Measurements from ENCODE around the gene MFF. TPM values are rescaled to one million over a fixed set of nuclear protein-coding genes. Genes with fewer than 3 reads are reported as not detected.
A peak's percentile ranks its signal among the peaks of the same experiment; 100 is the strongest.
"Not testable (repeated sequence)": the region's sequence is repeated elsewhere in the genome, so short reads cannot be mapped to it uniquely, and the experiment has no call there.

MFF gene
- total RNA-seq, 5 donors from 2014 or later (not counting 1 experiment from before 2014, with no cell fraction given) = 50.7 to 57.6 (median 54.0) TPM

DNA sequence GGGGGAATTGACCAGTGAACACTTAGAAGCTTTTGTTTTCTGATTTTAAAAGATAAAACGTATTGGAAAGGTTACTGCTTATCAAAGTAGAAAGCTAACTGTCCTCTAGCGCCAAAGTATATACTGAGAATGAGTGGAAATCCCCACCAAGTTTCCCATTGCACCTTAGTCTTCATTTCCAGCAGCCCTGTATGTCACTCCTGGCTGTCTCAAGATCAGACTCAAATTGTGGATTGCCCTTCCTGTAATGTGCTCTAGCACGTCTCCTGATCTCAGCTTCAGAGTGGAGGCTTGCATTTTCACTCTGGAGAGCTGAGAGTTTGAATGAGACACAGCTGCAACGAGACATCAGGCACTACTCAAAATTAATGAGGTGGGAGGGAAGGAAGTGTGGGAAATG is 26.6 kb downstream of the MFF start:
- Mint-ChIP-seq H3K27me3 (no peaks in the 10 kb centered on the region), H3K36me3 (peaks cover 40% of the 10 kb centered on the region), H3K9me3 (no peaks in the 10 kb centered on the region), H3K4me3 (no peak overlapping the region), H3K27ac (peak overlapping the region in 1 of 2 donors; percentile 59), H3K4me1 (no peaks in the 10 kb centered on the region)
- ATAC-seq (replicated peaks in 1 of 4) (no peak), DNase-seq (no peak)
- Histone ChIP-seq H3K27me3 (replicated peaks in 1 of 2; ENCODE audit: control insufficient read depth in 2 of 2, extremely low read depth in 1 of 2, insufficient read depth in 2 of 2, low read length in 1 of 2) (no peaks in the 10 kb centered on the region), H3K4me3 (ENCODE audit: control insufficient read depth in 1 of 2, extremely low read depth in 1 of 2, low read length in 1 of 2) (no peak overlapping the region), H3K27ac (ENCODE audit: low read length) (no peak overlapping the region), H3K36me3 (ENCODE audit: control insufficient read depth in 2 of 2, extremely low read depth in 1 of 2, insufficient read depth in 1 of 2, low read length in 1 of 2) (peaks cover 0 to 24% of the 10 kb centered on the region in 2 donors), H3K4me1 (ENCODE audit: control insufficient read depth in 1 of 2, extremely low read depth in 1 of 2, insufficient read depth in 2 of 2, low read length in 2 of 2) (no peaks in the 10 kb centered on the region), H3K9me3 (no peaks in the 10 kb centered on the region)
- ChIA-PET CTCF (no interaction called here), POLR2A (no interaction called here)
- 46% methylated on average over 4 of the region's 4 CpGs for WGBS (ENCODE audit: insufficient coverage)

DNA sequence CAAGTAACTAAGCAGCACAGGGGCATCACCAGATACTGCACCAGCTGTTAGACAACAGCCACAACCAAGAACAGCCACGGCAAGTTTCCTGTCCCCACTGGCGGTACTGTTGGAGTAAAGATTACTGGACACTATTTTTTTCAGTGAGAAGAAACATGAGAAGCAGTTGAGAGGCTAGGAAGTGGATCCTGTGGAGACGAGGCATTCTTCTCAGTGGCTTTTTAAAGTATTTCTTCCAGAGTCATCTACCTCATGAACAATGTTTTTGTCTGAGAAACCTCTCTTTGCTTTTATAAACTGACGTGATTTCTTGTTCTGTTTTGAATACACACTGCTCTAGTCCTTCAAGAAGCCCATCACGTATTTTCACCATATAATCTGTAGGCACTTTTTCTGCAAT is 35.3 kb downstream of the MFF start:
- peaks cover 37% of the 10 kb centered on the region for H3K36me3 Mint-ChIP-seq
- H3K27ac Mint-ChIP-seq = no peak overlapping the region
- Histone ChIP-seq H3K4me1 (ENCODE audit: control insufficient read depth in 1 of 2, extremely low read depth in 1 of 2, insufficient read depth in 2 of 2, low read length in 2 of 2) (no peaks in the 10 kb centered on the region), H3K36me3 (ENCODE audit: control insufficient read depth in 2 of 2, extremely low read depth in 1 of 2, insufficient read depth in 1 of 2, low read length in 1 of 2) (peaks cover 0 to 43% of the 10 kb centered on the region in 2 donors), H3K27me3 (replicated peaks in 1 of 2; ENCODE audit: control insufficient read depth in 2 of 2, extremely low read depth in 1 of 2, insufficient read depth in 2 of 2, low read length in 1 of 2) (no peaks in the 10 kb centered on the region), H3K27ac (ENCODE audit: low read length) (no peak overlapping the region), H3K4me3 (ENCODE audit: control insufficient read depth in 1 of 2, extremely low read depth in 1 of 2, low read length in 1 of 2) (no peak overlapping the region), H3K9me3 (no peaks in the 10 kb centered on the region)
- ChIA-PET CTCF (no interaction called here), POLR2A (no interaction called here)
- H3K9me3 Mint-ChIP-seq = no peaks in the 10 kb centered on the region
- no peak overlapping the region for H3K4me3 Mint-ChIP-seq
- no peak for ATAC-seq (replicated peaks in 1 of 4)
- H3K4me1 Mint-ChIP-seq = peaks cover 0 to 4% (median 0%) of the 10 kb centered on the region in 3 donors
- H3K27me3 Mint-ChIP-seq = no peaks in the 10 kb centered on the region
- DNase-seq = no peak
- WGBS (ENCODE audit: insufficient coverage) = 86% methylated on average over 3 of the region's 5 CpGs

DNA sequence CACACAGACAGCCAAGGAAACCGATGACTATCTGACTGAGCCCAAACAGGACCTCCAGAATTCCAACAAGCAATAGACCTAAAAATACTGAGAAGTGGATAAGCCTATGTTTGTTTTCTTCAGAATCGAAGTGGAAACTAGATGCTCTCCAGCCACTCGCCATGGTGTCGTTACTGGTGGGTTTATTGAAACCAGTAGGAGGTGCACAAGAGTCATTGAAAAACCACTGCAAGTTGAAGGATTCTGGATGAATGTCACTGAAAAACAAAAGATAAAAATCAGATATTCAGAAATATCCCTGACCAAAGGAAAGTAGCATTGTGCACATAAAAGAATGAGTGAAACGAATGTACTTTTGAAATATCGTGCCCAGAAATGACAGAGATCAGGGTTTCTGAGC is 38.7 kb downstream of the MFF start:
- H3K4me3 Mint-ChIP-seq = no peak overlapping the region
- Histone ChIP-seq H3K4me1 (ENCODE audit: control insufficient read depth in 1 of 2, extremely low read depth in 1 of 2, insufficient read depth in 2 of 2, low read length in 2 of 2) (no peaks in the 10 kb centered on the region), H3K36me3 (ENCODE audit: control insufficient read depth in 2 of 2, extremely low read depth in 1 of 2, insufficient read depth in 1 of 2, low read length in 1 of 2) (peaks cover 0 to 18% of the 10 kb centered on the region in 2 donors), H3K27ac (ENCODE audit: low read length) (no peak overlapping the region), H3K9me3 (no peaks in the 10 kb centered on the region), H3K27me3 (replicated peaks in 1 of 2; ENCODE audit: control insufficient read depth in 2 of 2, extremely low read depth in 1 of 2, insufficient read depth in 2 of 2, low read length in 1 of 2) (no peaks in the 10 kb centered on the region), H3K4me3 (ENCODE audit: control insufficient read depth in 1 of 2, extremely low read depth in 1 of 2, low read length in 1 of 2) (no peak overlapping the region)
- CTCF ChIA-PET = interaction anchor here in 1 of 2 donors (1.1 kb wide), 1 partner anchor 402 kb away, joined by 6 read pairs; no protein-coding TSS in a partner anchor
- H3K4me1 Mint-ChIP-seq = peaks cover 0 to 4% (median 0%) of the 10 kb centered on the region in 3 donors
- DNase-seq (peak in 2 of 35 experiments; percentile 4 to 43), ATAC-seq (replicated peaks in 1 of 4) (no peak)
- POLR2A ChIA-PET = no interaction called here
- H3K9me3 Mint-ChIP-seq = no peaks in the 10 kb centered on the region
- H3K27ac Mint-ChIP-seq = no peak overlapping the region
- H3K36me3 Mint-ChIP-seq = peaks cover 15% of the 10 kb centered on the region
- 100% methylated on average over 2 of the region's 6 CpGs for WGBS (ENCODE audit: insufficient coverage)
- H3K27me3 Mint-ChIP-seq = no peaks in the 10 kb centered on the region

DNA sequence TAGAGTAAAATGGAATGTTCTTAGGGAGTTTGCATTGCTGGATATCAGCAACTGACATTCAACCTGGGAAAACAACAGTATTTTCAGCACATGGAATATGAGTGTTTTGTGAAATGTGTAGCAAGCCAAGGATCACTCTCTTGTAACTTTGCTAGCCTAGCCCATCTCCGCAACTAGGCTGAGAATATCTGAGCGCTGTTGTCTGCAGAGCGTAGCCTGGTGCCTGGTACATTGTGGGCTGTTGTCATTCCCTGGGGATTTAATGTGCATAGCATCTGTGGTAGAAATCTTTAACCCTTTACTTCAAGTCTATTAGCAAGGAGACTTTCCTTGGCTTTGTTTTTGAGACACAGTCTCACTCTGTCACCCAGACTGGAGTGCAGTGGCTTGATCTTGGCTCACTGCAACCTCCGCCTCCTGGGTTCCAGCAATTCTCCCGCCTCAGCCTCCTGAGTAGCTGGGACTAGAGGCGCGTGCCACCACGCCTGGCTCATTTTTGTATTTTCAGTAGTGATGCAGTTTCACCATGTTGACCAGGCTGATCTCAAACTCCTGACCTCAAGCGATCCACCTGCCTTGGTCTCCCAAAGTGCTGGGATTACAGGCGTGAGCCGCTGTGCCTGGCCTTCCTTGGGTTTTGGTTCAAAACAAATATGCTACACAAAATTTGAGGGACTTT is 39.7 kb downstream of the MFF start:
- H3K27me3 Mint-ChIP-seq; H3K4me1 Mint-ChIP-seq; H3K9me3 ChIP-seq; H3K27me3 ChIP-seq (replicated peaks in 1 of 2; ENCODE audit: control insufficient read depth in 2 of 2, extremely low read depth in 1 of 2, insufficient read depth in 2 of 2, low read length in 1 of 2); H3K4me1 ChIP-seq (ENCODE audit: control insufficient read depth in 1 of 2, extremely low read depth in 1 of 2, insufficient read depth in 2 of 2, low read length in 2 of 2); H3K36me3 Mint-ChIP-seq; ATAC-seq (replicated peaks in 1 of 4); H3K27ac Mint-ChIP-seq; H3K27ac ChIP-seq (ENCODE audit: low read length); H3K4me3 ChIP-seq (ENCODE audit: control insufficient read depth in 1 of 2, extremely low read depth in 1 of 2, low read length in 1 of 2); H3K4me3 Mint-ChIP-seq; DNase-seq; H3K9me3 Mint-ChIP-seq: not testable (repeated sequence)
- WGBS (ENCODE audit: insufficient coverage) = 78% methylated on average over 5 of the region's 11 CpGs
- H3K36me3 ChIP-seq (ENCODE audit: control insufficient read depth in 2 of 2, extremely low read depth in 1 of 2, insufficient read depth in 1 of 2, low read length in 1 of 2) = peaks cover 0 to 11% of the 10 kb centered on the region in 2 donors
- CTCF ChIA-PET = interaction anchor here (0.6 kb wide), 2 partner anchors 17 to 83 kb away, joined by 3 read pairs; no protein-coding TSS in a partner anchor
- POLR2A ChIA-PET = interaction anchor here in 1 of 2 donors (0.6 kb wide), 1 partner anchor 535 kb away, joined by 8 read pairs; no protein-coding TSS in a partner anchor

DNA sequence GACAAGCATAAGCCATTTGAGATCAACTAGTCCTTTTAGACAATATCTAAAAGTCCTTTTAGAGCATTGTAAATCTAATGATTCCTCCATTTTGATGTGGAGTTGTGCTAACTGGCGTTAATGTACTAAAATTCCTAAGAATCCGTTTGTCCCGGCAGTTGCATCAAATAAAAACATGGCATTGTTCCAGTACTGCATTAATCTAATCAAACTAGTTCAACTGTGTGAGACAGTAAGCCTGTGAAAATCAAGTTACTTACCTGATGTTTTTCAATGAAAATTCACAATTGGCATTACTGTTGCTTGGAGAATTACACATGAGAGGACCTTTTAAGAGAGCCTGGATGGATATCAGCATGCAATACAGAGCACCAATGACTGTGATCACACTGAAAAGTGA is 40.8 kb downstream of the MFF start:
- Mint-ChIP-seq H3K9me3 (no peaks in the 10 kb centered on the region), H3K27me3 (no peaks in the 10 kb centered on the region), H3K4me3 (no peak overlapping the region), H3K36me3 (peaks cover 3% of the 10 kb centered on the region), H3K4me1 (peaks cover 0 to 4% (median 0%) of the 10 kb centered on the region in 3 donors), H3K27ac (no peak overlapping the region)
- H3K4me3 ChIP-seq (ENCODE audit: control insufficient read depth in 1 of 2, extremely low read depth in 1 of 2, low read length in 1 of 2) = no peak overlapping the region
- peaks cover 0 to 1% of the 10 kb centered on the region in 2 donors for H3K36me3 ChIP-seq (ENCODE audit: control insufficient read depth in 2 of 2, extremely low read depth in 1 of 2, insufficient read depth in 1 of 2, low read length in 1 of 2)
- H3K27me3 ChIP-seq (replicated peaks in 1 of 2; ENCODE audit: control insufficient read depth in 2 of 2, extremely low read depth in 1 of 2, insufficient read depth in 2 of 2, low read length in 1 of 2) = no peaks in the 10 kb centered on the region
- ATAC-seq (replicated peaks in 1 of 4) (no peak), DNase-seq (no peak)
- ChIA-PET CTCF (interaction anchor here in 1 of 2 donors (0.5 kb wide), 1 partner anchor 526 kb away, joined by 3 read pairs; no protein-coding TSS in a partner anchor), POLR2A (no interaction called here)
- no CpG with 5 or more reads among the region's 3 CpGs for WGBS (ENCODE audit: insufficient coverage)
- no peaks in the 10 kb centered on the region for H3K4me1 ChIP-seq (ENCODE audit: control insufficient read depth in 1 of 2, extremely low read depth in 1 of 2, insufficient read depth in 2 of 2, low read length in 2 of 2)
- H3K27ac ChIP-seq (ENCODE audit: low read length) = no peak overlapping the region
- H3K9me3 ChIP-seq = no peaks in the 10 kb centered on the region

DNA sequence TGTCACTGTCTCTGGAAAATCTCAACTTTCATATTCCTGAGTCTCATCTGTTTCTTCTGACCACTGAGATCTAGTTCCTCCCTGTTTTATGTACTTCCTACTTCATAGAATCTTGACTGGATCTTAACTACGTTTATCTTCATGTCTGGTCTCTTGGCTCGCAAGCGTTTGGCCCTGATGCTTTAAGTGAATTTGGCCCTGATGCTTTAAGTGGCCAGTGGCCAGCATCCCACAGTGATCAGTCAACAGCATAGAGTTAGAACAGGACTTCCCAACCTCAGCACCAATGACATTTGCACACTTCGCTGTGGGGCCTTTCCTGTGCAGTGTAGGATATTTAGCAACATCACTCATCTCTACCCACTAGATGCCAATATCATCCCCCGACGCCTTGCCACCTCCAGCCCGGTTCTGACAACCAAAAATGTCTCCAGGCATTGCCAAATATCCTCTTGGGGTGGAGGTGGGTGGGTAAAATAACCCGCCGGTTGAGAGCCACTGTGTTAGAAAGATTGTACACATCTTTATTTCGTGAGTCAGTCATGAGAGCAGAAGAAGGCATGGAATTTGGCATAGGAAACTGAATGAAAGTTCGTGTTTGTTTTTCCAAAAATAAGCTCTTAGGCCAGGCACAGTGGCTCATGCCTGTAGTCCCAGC is 41.8 kb downstream of the MFF start:
- Mint-ChIP-seq H3K4me3 (no peak overlapping the region), H3K27ac (no peak overlapping the region), H3K36me3 (no peaks in the 10 kb centered on the region), H3K9me3 (no peaks in the 10 kb centered on the region), H3K27me3 (peaks cover 3% of the 10 kb centered on the region in 2 donors), H3K4me1 (peaks cover 0 to 4% (median 0%) of the 10 kb centered on the region in 3 donors)
- CTCF ChIA-PET = no interaction called here
- WGBS (ENCODE audit: insufficient coverage) = 70% methylated on average over 5 of the region's 11 CpGs
- DNase-seq (no peak), ATAC-seq (replicated peaks in 1 of 4) (no peak)
- Histone ChIP-seq H3K27me3 (replicated peaks in 1 of 2; ENCODE audit: control insufficient read depth in 2 of 2, extremely low read depth in 1 of 2, insufficient read depth in 2 of 2, low read length in 1 of 2) (no peaks in the 10 kb centered on the region), H3K27ac (ENCODE audit: low read length) (no peak overlapping the region), H3K36me3 (ENCODE audit: control insufficient read depth in 2 of 2, extremely low read depth in 1 of 2, insufficient read depth in 1 of 2, low read length in 1 of 2) (no peaks in the 10 kb centered on the region), H3K9me3 (no peaks in the 10 kb centered on the region), H3K4me3 (ENCODE audit: control insufficient read depth in 1 of 2, extremely low read depth in 1 of 2, low read length in 1 of 2) (no peak overlapping the region), H3K4me1 (ENCODE audit: control insufficient read depth in 1 of 2, extremely low read depth in 1 of 2, insufficient read depth in 2 of 2, low read length in 2 of 2) (no peaks in the 10 kb centered on the region)
- POLR2A ChIA-PET = no interaction called here

Measured in T-cell (primary cell).